GM12864 (cell line): ENCODE data around the gene PPARD.

Source experiments
- DNase-seq: peaks from one replicate; pipeline ENCODE4 v3.0.0-alpha.2; 2011; ENCODE audit warnings: low read depth
- H3K4me3 ChIP-seq: 2 replicates; pipeline ENCODE4 v1.5.1; 2011; ENCODE audit warnings: mild to moderate bottlenecking, low read depth, low read length, control low read depth
- TF ChIP-seq, protein P1 (sequence below): IDR thresholded peaks from 2 replicates; pipeline ENCODE4 v1.5.1; 2011; ENCODE audit warnings: low read depth, mild to moderate bottlenecking, moderate library complexity, low read length, control low read depth, inconsistent platforms; ENCODE audit errors: missing control alignments

PPARD gene

DNA sequence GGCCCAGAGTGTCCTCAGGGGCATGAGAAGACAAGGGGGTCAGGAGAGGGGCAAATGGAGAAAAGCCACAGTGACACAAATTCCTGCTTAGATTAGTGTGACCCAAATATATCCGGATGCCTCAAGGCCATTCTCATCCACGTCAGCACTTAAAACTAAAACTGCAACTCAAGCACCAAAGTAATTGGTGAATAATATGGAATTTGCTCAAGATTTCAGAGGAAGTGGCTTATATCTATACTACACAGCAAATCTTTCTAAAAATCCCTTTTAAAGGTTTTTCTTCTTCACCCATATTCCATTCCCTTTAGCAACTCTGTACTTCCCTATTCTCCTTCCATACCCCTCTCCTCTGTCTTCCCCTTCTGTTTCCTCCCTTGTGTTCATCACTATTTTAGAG is 29.6 kb upstream of the PPARD start:
- H3K4me3 ChIP-seq, result no peak overlapping the region
- DNase-seq, result no peak
- TF ChIP-seq, protein P1, sequence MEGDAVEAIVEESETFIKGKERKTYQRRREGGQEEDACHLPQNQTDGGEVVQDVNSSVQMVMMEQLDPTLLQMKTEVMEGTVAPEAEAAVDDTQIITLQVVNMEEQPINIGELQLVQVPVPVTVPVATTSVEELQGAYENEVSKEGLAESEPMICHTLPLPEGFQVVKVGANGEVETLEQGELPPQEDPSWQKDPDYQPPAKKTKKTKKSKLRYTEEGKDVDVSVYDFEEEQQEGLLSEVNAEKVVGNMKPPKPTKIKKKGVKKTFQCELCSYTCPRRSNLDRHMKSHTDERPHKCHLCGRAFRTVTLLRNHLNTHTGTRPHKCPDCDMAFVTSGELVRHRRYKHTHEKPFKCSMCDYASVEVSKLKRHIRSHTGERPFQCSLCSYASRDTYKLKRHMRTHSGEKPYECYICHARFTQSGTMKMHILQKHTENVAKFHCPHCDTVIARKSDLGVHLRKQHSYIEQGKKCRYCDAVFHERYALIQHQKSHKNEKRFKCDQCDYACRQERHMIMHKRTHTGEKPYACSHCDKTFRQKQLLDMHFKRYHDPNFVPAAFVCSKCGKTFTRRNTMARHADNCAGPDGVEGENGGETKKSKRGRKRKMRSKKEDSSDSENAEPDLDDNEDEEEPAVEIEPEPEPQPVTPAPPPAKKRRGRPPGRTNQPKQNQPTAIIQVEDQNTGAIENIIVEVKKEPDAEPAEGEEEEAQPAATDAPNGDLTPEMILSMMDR, result no peak

GRCh38 chr6:35317483-35318195 is 24.7 kb upstream of the PPARD start:
- TF ChIP-seq, protein P1, result no peak
- no peak for DNase-seq
- H3K4me3 ChIP-seq, result no peak overlapping the region

- H3K4me3 ChIP-seq, result no peak overlapping the region
- DNase-seq, result no peak
- TF ChIP-seq, protein P1, result no peak
Observed at GRCh38 chr6:35318196-35319171, 23.9 kb upstream of the PPARD start.

DNA sequence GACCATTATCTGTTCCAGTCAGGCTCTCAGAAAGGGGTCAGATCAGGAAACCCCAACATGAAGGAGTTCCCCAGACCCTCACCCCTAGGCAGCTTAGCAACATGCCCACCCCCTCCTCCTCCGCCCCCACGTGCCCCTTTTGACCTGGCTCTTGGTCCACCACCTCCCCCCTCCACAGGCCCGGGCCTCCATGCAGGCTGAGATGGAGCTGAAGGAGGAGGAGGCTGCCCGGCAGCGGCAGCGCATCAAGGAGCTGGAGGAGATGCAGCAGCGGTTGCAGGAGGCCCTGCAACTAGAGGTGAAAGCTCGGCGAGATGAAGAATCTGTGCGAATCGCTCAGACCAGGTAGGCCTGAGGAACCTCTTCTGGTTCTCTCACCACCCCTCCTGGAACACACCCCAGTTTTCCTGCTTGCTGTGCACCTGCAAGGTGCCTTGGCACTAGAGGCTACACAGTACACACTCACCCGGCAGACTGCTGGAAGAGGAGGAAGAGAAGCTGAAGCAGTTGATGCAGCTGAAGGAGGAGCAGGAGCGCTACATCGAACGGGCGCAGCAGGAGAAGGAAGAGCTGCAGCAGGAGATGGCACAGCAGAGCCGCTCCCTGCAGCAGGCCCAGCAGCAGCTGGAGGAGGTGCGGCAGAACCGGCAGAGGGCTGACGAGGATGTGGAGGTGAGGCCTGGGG is 22.9 kb upstream of the PPARD start:
- no peak for DNase-seq
- TF ChIP-seq, protein P1, result no peak

DNA sequence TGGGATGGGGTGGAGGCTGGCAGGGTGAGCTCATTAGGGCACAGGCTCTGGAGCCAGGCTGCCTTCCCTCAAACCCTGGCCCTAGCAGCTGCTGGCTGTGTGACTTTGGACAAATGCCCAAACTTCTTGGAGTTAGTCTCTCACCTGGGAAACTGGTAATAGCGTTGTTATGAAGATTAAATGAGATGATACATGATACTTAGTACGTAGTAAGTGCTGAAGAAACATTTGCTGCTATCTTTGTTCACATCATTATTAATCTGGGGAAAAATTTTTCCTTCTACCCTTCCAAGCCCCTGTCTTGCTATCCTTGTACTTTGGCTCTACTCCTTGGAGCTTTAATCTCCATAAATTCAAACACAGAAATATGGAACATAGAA is 22.3 kb upstream of the PPARD start:
- no peak for DNase-seq
- no peak overlapping the region for H3K4me3 ChIP-seq
- TF ChIP-seq, protein P1, result no peak

More for the DNA sequence above, 22.9 kb upstream of the PPARD start:
- H3K4me3 ChIP-seq, result no peak overlapping the region

DNA sequence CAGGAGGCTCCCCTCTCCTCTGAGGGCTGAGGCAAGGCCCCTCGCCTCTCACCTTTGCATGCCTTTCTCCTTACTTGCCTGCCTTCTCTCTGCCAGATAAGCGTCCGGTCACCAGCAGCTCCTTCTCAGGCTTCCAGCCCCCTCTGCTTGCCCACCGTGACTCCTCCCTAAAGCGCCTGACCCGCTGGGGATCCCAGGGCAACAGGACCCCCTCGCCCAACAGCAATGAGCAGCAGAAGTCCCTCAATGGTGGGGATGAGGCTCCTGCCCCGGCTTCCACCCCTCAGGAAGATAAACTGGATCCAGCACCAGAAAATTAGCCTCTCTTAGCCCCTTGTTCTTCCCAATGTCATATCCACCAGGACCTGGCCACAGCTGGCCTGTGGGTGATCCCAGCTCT is 21.3 kb upstream of the PPARD start:
- DNase-seq, result no peak
- no peak overlapping the region for H3K4me3 ChIP-seq
- TF ChIP-seq, protein P1, result no peak
